Central memory CD8-positive, alpha-beta T cell (primary cell): ENCODE data around the gene KRT81.

Experiments
- ATAC-seq: fragments of 150-1000 bp; cut with Tn5 transposase; replicated peaks from 2 replicates; pipeline ENCODE4 v1.10.0; 2022; ENCODE audit warnings: mild to moderate bottlenecking, moderate FRiP score, moderate number of reproducible peaks; ENCODE audit not compliant: poor library complexity, severe bottlenecking; ENCODE audit errors: extremely low read depth
- DNase-seq, 2 donors: peaks; one replicate each; pipeline ENCODE4 v3.0.0; 2021; ENCODE audit warnings: low spot score in 2 of 2
- H3K27ac Mint-ChIP-seq: one replicate; pipeline ENCODE4 v1.8.0; 2022; ENCODE audit warnings: low read depth, mild to moderate bottlenecking, moderate library complexity, mixed read lengths
- H3K27me3 Mint-ChIP-seq: one replicate; pipeline ENCODE4 v1.8.0; 2022; ENCODE audit warnings: mixed read lengths
- H3K36me3 Mint-ChIP-seq: one replicate; pipeline ENCODE4 v1.8.0; 2022; ENCODE audit warnings: mild to moderate bottlenecking, moderate library complexity, mixed read lengths; ENCODE audit not compliant: insufficient read depth
- H3K4me1 Mint-ChIP-seq: one replicate; pipeline ENCODE4 v1.8.0; 2022; ENCODE audit warnings: mixed read lengths
- H3K4me3 Mint-ChIP-seq: one replicate; pipeline ENCODE4 v1.8.0; 2022; ENCODE audit warnings: mild to moderate bottlenecking, moderate library complexity, mixed read lengths
- H3K9me3 Mint-ChIP-seq: one replicate; pipeline ENCODE4 v1.8.0; 2022; ENCODE audit warnings: mixed read lengths

The KRT81 gene

GRCh38 chr12:52291267-52291935 lies at the start of gene KRT81:
Gene KRT81, minus strand, starts transcription at chr12:52291534. Its CDS starts 69 bp downstream, at chr12:52291465.
- DNase-seq (no peak), ATAC-seq (no peak)
- Mint-ChIP-seq H3K27me3 (peaks cover 9% of the 10 kb centered on the region), H3K36me3 (peaks cover 2% of the 10 kb centered on the region), H3K4me3 (no peak within 1 kb of the TSS), H3K4me1 (peaks cover 15% of the 10 kb centered on the region), H3K27ac (no peak within 1 kb of the TSS), H3K9me3 (no peaks in the 10 kb centered on the region)

- no peak overlapping the region for H3K4me3 Mint-ChIP-seq
- H3K36me3 Mint-ChIP-seq = no peaks in the 10 kb centered on the region
- no peak for ATAC-seq
- peaks cover 25% of the 10 kb centered on the region for H3K27me3 Mint-ChIP-seq
- H3K27ac Mint-ChIP-seq = no peak overlapping the region
- H3K4me1 Mint-ChIP-seq = no peaks in the 10 kb centered on the region
- no peaks in the 10 kb centered on the region for H3K9me3 Mint-ChIP-seq
- DNase-seq = no peak
Observed at GRCh38 chr12:52338241-52338960, 47.1 kb upstream of the KRT81 start.

GRCh38 chr12:52337054-52337453 lies 45.7 kb upstream of the KRT81 start:
- Mint-ChIP-seq H3K27ac (no peak overlapping the region), H3K9me3 (no peaks in the 10 kb centered on the region), H3K4me1 (no peaks in the 10 kb centered on the region), H3K4me3 (no peak overlapping the region), H3K27me3 (peaks cover 25% of the 10 kb centered on the region), H3K36me3 (no peaks in the 10 kb centered on the region)
- DNase-seq (no peak), ATAC-seq (no peak)

- no peak for ATAC-seq
- H3K27me3 Mint-ChIP-seq = peaks cover 25% of the 10 kb centered on the region
- no peaks in the 10 kb centered on the region for H3K9me3 Mint-ChIP-seq
- no peak for DNase-seq
- no peak overlapping the region for H3K27ac Mint-ChIP-seq
- no peaks in the 10 kb centered on the region for H3K4me1 Mint-ChIP-seq
- no peaks in the 10 kb centered on the region for H3K36me3 Mint-ChIP-seq
- H3K4me3 Mint-ChIP-seq = no peak overlapping the region
Observed at GRCh38 chr12:52336641-52337040, 45.3 kb upstream of the KRT81 start.

- Mint-ChIP-seq H3K36me3 (no peaks in the 10 kb centered on the region), H3K27me3 (peaks cover 25% of the 10 kb centered on the region), H3K9me3 (no peaks in the 10 kb centered on the region), H3K4me3 (no peak overlapping the region), H3K4me1 (no peaks in the 10 kb centered on the region), H3K27ac (no peak overlapping the region)
- no peak for DNase-seq
- ATAC-seq = no peak
Observed at GRCh38 chr12:52335598-52336262, 44.4 kb upstream of the KRT81 start.

GRCh38 chr12:52334185-52334584 lies 42.9 kb upstream of the KRT81 start:
- H3K4me3 Mint-ChIP-seq = no peak overlapping the region
- DNase-seq (no peak), ATAC-seq (no peak)
- no peaks in the 10 kb centered on the region for H3K36me3 Mint-ChIP-seq
- H3K27ac Mint-ChIP-seq = no peak overlapping the region
- H3K27me3 Mint-ChIP-seq = peaks cover 22% of the 10 kb centered on the region
- no peaks in the 10 kb centered on the region for H3K4me1 Mint-ChIP-seq
- no peaks in the 10 kb centered on the region for H3K9me3 Mint-ChIP-seq

GRCh38 chr12:52333321-52333720 lies 42.0 kb upstream of the KRT81 start:
- Mint-ChIP-seq H3K27ac (no peak overlapping the region), H3K27me3 (peaks cover 13% of the 10 kb centered on the region), H3K4me1 (no peaks in the 10 kb centered on the region), H3K36me3 (no peaks in the 10 kb centered on the region), H3K4me3 (no peak overlapping the region), H3K9me3 (no peaks in the 10 kb centered on the region)
- DNase-seq (no peak), ATAC-seq (no peak)

- DNase-seq (no peak), ATAC-seq (no peak)
- H3K4me1 Mint-ChIP-seq = peaks cover 5% of the 10 kb centered on the region
- no peaks in the 10 kb centered on the region for H3K36me3 Mint-ChIP-seq
- H3K9me3 Mint-ChIP-seq = no peaks in the 10 kb centered on the region
- H3K4me3 Mint-ChIP-seq = no peak overlapping the region
- H3K27me3 Mint-ChIP-seq = peaks cover 11% of the 10 kb centered on the region
- H3K27ac Mint-ChIP-seq = no peak overlapping the region
Observed at GRCh38 chr12:52332381-52332780, 41.0 kb upstream of the KRT81 start.

- Mint-ChIP-seq H3K9me3 (no peaks in the 10 kb centered on the region), H3K4me1 (peaks cover 10% of the 10 kb centered on the region), H3K4me3 (no peak overlapping the region), H3K36me3 (no peaks in the 10 kb centered on the region), H3K27ac (no peak overlapping the region), H3K27me3 (peaks cover 11% of the 10 kb centered on the region)
- DNase-seq (no peak), ATAC-seq (no peak)
Observed at GRCh38 chr12:52331833-52332232, 40.5 kb upstream of the KRT81 start.

GRCh38 chr12:52331039-52331438 lies 39.7 kb upstream of the KRT81 start:
- no peaks in the 10 kb centered on the region for H3K9me3 Mint-ChIP-seq
- H3K4me1 Mint-ChIP-seq = peaks cover 10% of the 10 kb centered on the region
- H3K27me3 Mint-ChIP-seq = peaks cover 11% of the 10 kb centered on the region
- DNase-seq = no peak
- H3K36me3 Mint-ChIP-seq = no peaks in the 10 kb centered on the region
- H3K27ac Mint-ChIP-seq = no peak overlapping the region
- ATAC-seq = no peak
- H3K4me3 Mint-ChIP-seq = no peak overlapping the region

GRCh38 chr12:52327830-52328500 lies 36.6 kb upstream of the KRT81 start:
- H3K9me3 Mint-ChIP-seq = no peaks in the 10 kb centered on the region
- ATAC-seq (no peak), DNase-seq (no peak)
- H3K4me3 Mint-ChIP-seq = no peak overlapping the region
- peaks cover 26% of the 10 kb centered on the region for H3K27me3 Mint-ChIP-seq
- no peaks in the 10 kb centered on the region for H3K36me3 Mint-ChIP-seq
- peaks cover 10% of the 10 kb centered on the region for H3K4me1 Mint-ChIP-seq
- no peak overlapping the region for H3K27ac Mint-ChIP-seq

GRCh38 chr12:52327052-52327829 lies 35.9 kb upstream of the KRT81 start:
- no peak overlapping the region for H3K27ac Mint-ChIP-seq
- no peak overlapping the region for H3K4me3 Mint-ChIP-seq
- peaks cover 10% of the 10 kb centered on the region for H3K4me1 Mint-ChIP-seq
- no peaks in the 10 kb centered on the region for H3K9me3 Mint-ChIP-seq
- H3K36me3 Mint-ChIP-seq = no peaks in the 10 kb centered on the region
- peaks cover 33% of the 10 kb centered on the region for H3K27me3 Mint-ChIP-seq
- DNase-seq (peak; percentile 51 to 67), ATAC-seq (peak; percentile 94)
